T-helper 2 cell treated with Interferon-gamma antibody and Interleukin-4, amounts not matched to agents 5 μg/mL and 100 μg/mL, for 36 hours (primary cell): ENCODE data around the gene ZNF345.

Source experiments
- DNase-seq: peaks from one replicate; pipeline ENCODE4 v3.0.0; 2021; ENCODE audit warnings: low spot score
- H3K27ac Mint-ChIP-seq: one replicate; pipeline ENCODE4 v1.8.0; 2021; ENCODE audit warnings: mild to moderate bottlenecking, mixed read lengths
- H3K27me3 Mint-ChIP-seq: one replicate; pipeline ENCODE4 v1.8.0; 2021; ENCODE audit warnings: low read depth, mixed read lengths
- H3K36me3 Mint-ChIP-seq: one replicate; pipeline ENCODE4 v1.8.0; 2021; ENCODE audit warnings: low read depth, mixed read lengths
- H3K4me1 Mint-ChIP-seq: one replicate; pipeline ENCODE4 v1.8.0; 2021; ENCODE audit warnings: low read depth, mixed read lengths
- H3K4me3 Mint-ChIP-seq: one replicate; pipeline ENCODE4 v1.8.0; 2022; ENCODE audit warnings: mild to moderate bottlenecking, moderate library complexity, mixed read lengths
- H3K9me3 Mint-ChIP-seq: one replicate; pipeline ENCODE4 v1.8.0; 2021; ENCODE audit warnings: mixed read lengths

The ZNF345 gene

DNA sequence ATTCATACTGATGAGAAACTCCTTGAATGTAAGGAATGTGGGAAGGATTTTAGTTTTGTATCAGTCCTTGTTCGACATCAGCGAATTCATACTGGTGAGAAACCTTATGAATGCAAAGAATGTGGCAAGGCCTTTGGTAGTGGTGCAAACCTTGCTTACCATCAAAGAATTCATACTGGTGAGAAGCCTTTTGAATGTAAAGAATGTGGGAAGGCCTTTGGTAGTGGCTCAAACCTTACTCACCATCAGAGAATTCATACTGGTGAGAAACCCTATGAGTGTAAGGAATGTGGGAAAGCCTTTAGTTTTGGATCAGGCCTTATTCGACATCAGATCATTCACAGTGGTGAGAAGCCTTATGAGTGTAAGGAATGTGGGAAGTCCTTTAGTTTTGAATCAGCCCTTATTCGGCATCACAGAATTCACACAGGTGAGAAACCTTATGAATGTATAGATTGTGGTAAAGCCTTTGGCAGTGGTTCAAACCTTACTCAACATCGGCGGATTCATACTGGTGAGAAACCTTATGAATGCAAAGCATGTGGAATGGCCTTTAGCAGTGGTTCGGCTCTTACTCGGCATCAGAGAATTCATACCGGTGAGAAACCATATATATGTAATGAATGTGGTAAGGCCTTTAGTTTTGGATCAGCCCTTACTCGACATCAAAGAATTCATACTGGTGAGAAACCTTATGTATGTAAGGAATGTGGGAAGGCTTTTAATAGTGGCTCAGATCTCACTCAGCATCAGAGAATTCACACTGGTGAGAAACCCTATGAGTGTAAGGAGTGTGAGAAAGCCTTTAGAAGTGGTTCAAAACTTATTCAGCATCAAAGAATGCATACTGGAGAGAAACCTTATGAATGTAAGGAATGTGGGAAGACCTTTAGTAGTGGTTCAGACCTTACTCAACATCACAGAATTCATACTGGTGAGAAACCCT lies 26.6 kb downstream of the ZNF345 start:
- H3K4me3 Mint-ChIP-seq = no peak overlapping the region
- H3K9me3 Mint-ChIP-seq = peaks cover 61% of the 10 kb centered on the region
- no peak overlapping the region for H3K27ac Mint-ChIP-seq
- no peak for DNase-seq
- H3K27me3 Mint-ChIP-seq = no peaks in the 10 kb centered on the region
- no peaks in the 10 kb centered on the region for H3K4me1 Mint-ChIP-seq
- H3K36me3 Mint-ChIP-seq = peaks cover 43% of the 10 kb centered on the region

DNA sequence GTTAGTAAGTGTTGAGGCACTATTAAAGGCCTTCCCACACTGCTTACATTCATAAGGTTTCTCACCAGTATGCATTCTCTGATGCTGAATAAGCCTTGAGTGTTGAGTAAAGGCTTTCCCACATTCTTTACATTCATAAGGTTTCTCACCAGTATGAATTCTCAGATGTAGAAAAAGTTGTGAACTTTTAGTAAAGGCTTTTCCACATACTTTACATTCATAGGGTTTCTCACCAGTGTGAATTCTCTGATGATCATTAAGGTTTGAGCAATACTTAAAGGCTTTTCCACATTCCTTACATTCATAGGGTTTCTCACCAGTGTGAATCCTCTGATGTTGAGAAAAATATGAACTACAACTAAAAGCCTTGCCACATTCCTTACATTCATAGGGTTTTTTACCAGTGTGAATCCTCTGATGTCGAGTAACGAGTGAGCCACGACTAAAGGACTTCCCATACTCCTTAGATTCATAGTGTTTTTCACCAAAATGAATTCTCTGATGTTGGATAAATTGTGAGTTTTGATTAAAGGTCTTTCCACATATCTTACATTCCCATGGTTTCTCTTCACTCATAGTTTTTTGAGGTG lies 41.2 kb downstream of the ZNF345 start:
- Mint-ChIP-seq H3K9me3 (peaks cover 77% of the 10 kb centered on the region), H3K36me3 (peaks cover 59% of the 10 kb centered on the region), H3K4me3 (no peak overlapping the region), H3K27me3 (no peaks in the 10 kb centered on the region), H3K27ac (no peak overlapping the region), H3K4me1 (no peaks in the 10 kb centered on the region)
- DNase-seq = no peak

DNA sequence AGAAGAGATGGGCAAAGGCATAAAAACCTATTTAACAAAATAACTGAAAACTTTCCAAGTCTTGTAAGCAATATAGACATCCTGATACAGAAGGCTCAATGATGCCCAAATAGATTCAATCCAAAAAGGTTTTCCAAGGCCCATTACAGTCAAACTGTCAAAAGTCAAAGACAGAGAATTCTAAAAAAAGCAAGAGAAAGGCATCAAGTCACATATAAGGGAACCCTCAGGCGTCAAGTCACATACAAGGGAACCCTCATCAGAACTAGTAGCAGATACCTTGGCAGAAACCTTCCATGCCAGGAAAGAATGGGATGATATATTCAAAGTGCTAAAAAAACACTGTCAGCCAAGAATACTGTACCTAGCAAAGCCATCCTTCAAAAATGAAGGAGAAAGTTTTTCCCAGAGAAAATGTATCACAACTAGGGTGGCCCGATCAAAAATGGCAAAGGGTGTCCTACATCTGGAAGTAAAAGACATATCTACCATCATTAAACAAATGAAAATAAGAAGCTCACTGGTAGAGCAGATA lies 44.2 kb downstream of the ZNF345 start:
- DNase-seq = no peak
- no peak overlapping the region for H3K27ac Mint-ChIP-seq
- H3K4me1 Mint-ChIP-seq = no peaks in the 10 kb centered on the region
- no peak overlapping the region for H3K4me3 Mint-ChIP-seq
- H3K27me3 Mint-ChIP-seq = no peaks in the 10 kb centered on the region
- peaks cover 77% of the 10 kb centered on the region for H3K9me3 Mint-ChIP-seq
- H3K36me3 Mint-ChIP-seq = peaks cover 78% of the 10 kb centered on the region

DNA sequence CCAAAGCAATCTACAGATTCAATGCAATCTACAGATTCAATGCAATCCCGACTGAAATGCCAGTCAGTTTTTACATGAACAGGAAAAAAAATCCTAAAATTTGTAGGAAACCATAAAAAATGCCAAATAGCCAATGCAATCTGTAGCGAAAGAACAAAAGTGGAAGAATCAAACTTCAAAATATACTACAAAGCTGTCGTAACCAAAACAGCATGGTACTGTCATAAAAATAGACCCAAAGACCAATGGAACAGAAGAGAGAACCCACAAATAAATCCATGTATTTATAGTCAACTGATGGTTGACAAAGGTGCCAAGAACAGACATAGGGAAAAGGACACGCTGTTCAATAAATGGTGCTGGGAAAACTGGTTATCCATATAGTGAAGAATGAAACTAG lies 47.7 kb downstream of the ZNF345 start:
- no peak overlapping the region for H3K4me3 Mint-ChIP-seq
- H3K27me3 Mint-ChIP-seq = no peaks in the 10 kb centered on the region
- no peak for DNase-seq
- peaks cover 77% of the 10 kb centered on the region for H3K36me3 Mint-ChIP-seq
- peaks cover 70% of the 10 kb centered on the region for H3K9me3 Mint-ChIP-seq
- H3K27ac Mint-ChIP-seq = no peak overlapping the region
- no peaks in the 10 kb centered on the region for H3K4me1 Mint-ChIP-seq

DNA sequence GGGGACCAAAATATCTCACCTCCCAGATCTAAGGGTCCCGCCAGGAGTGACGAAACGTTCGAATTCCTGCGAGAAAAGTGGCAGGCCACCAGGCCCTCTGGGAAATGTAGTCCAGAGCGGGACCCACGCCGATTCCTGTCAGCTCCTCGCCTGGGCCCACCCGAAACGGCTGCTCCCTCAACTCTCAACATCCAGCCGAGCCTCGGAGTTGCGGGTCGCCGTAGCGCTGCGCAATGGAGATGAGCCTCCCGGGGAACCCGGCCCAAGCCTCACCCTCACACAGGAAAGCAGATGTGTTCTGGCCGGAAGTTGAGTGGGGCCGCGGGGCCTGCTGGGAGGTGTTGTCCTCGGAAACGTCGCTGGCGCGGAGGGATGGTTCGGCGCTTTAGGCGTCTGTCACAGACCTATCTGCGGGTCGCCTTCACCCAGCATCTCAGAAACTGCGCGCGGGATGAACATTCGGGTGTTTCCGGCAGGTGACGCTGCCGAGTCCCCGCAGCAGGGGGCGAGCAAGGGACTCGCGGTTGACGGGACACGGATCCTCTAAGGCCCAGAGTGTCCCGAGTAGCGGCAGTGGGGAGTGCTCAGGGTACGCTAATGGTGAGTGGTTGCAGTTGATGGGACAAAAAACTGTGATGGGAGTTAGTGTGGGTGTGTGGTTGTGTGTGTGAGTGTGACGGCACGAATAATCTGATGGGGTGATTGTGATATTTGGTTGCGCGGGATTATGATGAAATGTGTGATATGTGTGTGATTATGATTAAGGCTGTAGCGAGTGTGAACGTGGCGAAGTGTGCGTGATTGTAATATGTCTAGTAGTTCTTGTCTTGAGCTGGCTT lies 65.5 kb downstream of the ZNF345 start, which contains the start of the genes ZNF568 and ZNF829:
TSS of gene ZNF568 (plus strand) at position 341 of the 839 bp plus-strand sequence. CDS start 6,439 bp downstream, outside the sequence.
TSS of gene ZNF829 (minus strand) at position 300 of the 839 bp plus-strand sequence. CDS start 1,124 bp downstream, outside the sequence.
- peak within 1 kb of the TSS; percentile 89 for H3K4me3 Mint-ChIP-seq
- peaks cover 64% of the 10 kb centered on the region for H3K36me3 Mint-ChIP-seq

DNA sequence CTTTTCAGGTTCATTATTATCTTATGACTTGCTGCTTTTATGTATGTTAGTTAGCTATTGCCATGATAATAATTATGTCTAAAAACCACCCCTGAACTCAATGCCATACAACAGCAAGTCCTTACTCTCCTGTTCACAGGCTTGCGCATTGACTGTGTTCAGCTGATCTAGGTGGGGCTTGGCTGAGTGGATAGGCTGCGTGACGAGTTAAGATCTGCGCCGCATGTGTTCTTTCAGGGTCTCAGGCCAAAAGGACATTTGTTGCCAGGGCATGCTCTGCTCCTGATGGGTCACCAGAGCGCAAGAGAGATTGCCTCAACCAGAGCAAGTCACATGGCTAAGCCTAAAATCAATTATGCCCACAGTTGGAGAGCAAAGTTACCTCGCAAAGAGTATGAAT lies 66.3 kb downstream of the ZNF345 start:
- Mint-ChIP-seq H3K27me3 (no peaks in the 10 kb centered on the region), H3K9me3 (peaks cover 44% of the 10 kb centered on the region), H3K4me3 (peak overlapping the region; percentile 89), H3K4me1 (peaks cover 24% of the 10 kb centered on the region), H3K36me3 (peaks cover 63% of the 10 kb centered on the region), H3K27ac (peak overlapping the region; percentile 94)
- DNase-seq = no peak

More for the DNA sequence above, 65.5 kb downstream of the ZNF345 start, which contains the start of the genes ZNF568 and ZNF829:
- Mint-ChIP-seq H3K4me1 (peaks cover 24% of the 10 kb centered on the region), H3K27me3 (no peaks in the 10 kb centered on the region), H3K9me3 (peaks cover 45% of the 10 kb centered on the region), H3K27ac (peak within 1 kb of the TSS; percentile 94)
- peak; percentile 91 for DNase-seq

DNA sequence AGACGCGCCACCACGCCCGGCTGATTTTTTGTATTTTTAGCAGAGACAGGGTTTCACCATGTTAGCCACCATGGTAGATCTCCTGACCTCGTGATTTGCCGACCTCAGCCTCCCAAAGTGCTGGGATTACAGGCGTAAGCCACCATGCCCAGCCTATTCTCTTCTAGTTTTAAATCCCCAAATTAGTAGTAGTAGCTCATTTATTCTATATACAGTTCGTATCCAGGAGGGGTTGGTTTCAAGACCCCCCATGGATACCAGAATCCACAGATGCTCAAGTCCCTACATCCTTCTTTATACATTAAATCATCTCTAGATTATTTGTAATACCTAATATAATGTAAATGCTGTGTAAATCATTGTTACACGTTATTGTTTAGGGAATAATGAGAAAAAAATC lies 67.4 kb downstream of the ZNF345 start:
- H3K4me3 Mint-ChIP-seq = peak overlapping the region; percentile 16
- peaks cover 46% of the 10 kb centered on the region for H3K9me3 Mint-ChIP-seq
- no peak for DNase-seq
- H3K36me3 Mint-ChIP-seq = peaks cover 61% of the 10 kb centered on the region
- H3K27me3 Mint-ChIP-seq = no peaks in the 10 kb centered on the region
- no peak overlapping the region for H3K27ac Mint-ChIP-seq
- H3K4me1 Mint-ChIP-seq = peaks cover 24% of the 10 kb centered on the region
